KMS-11 (cell line): ENCODE results near the gene RAB7A.

ENCODE experiments used
- H2AFZ ChIP-seq: fragments of 200-600 bp; sonication (generic); 2 replicates; pipeline ENCODE4 v1.6.1; 2016; ENCODE audit warnings: antibody characterized with exemption, mixed run types, low read depth
- H3K27ac ChIP-seq: fragments of 200-600 bp; sonication (generic); 2 replicates; pipeline ENCODE4 v1.6.1; 2016; ENCODE audit warnings: mild to moderate bottlenecking, mixed run types
- H3K27me3 ChIP-seq: fragments of 200-600 bp; sonication (generic); 2 replicates; pipeline ENCODE4 v1.6.1; 2017; ENCODE audit warnings: mild to moderate bottlenecking, low read depth, mixed run types, moderate library complexity; ENCODE audit not compliant: insufficient read depth
- H3K36me3 ChIP-seq: fragments of 200-600 bp; sonication (generic); 2 replicates; pipeline ENCODE4 v1.6.1; 2017; ENCODE audit warnings: mild to moderate bottlenecking, mixed run types; ENCODE audit not compliant: insufficient read depth
- H3K4me1 ChIP-seq: fragments of 200-600 bp; sonication (generic); 2 replicates; pipeline ENCODE4 v1.6.1; 2016; ENCODE audit warnings: mild to moderate bottlenecking, low read depth, mixed run types; ENCODE audit not compliant: poor library complexity, severe bottlenecking
- H3K4me2 ChIP-seq: fragments of 200-600 bp; sonication (generic); 2 replicates; pipeline ENCODE4 v1.7.0; 2016; ENCODE audit warnings: mild to moderate bottlenecking, mixed run types
- H3K4me3 ChIP-seq: fragments of 200-600 bp; sonication (generic); IDR thresholded peaks from 2 replicates; pipeline ENCODE4 v1.6.1; 2017; ENCODE audit warnings: low read depth, low read length, mixed read lengths; ENCODE audit not compliant: insufficient read depth
- H3K79me2 ChIP-seq: fragments of 200-600 bp; sonication (generic); 2 replicates; pipeline ENCODE4 v1.6.1; 2016; ENCODE audit warnings: low read depth, mixed run types; ENCODE audit not compliant: insufficient read depth
- H3K9ac ChIP-seq: fragments of 200-600 bp; sonication (generic); 2 replicates; pipeline ENCODE4 v1.6.1; 2016; ENCODE audit warnings: mild to moderate bottlenecking, mixed run types
- H4K20me1 ChIP-seq: fragments of 200-600 bp; sonication (generic); 2 replicates; pipeline ENCODE4 v1.6.1; 2016; ENCODE audit warnings: mild to moderate bottlenecking, mixed run types; ENCODE audit not compliant: insufficient read depth
- CTCF ChIP-seq: fragments of 200-600 bp; sonication (generic); conservative IDR thresholded peaks from 2 replicates; pipeline ENCODE4 v1.6.1; 2017; ENCODE audit warnings: low read depth, mild to moderate bottlenecking, antibody characterized with exemption, low read length, moderate library complexity, mixed read lengths

The RAB7A gene

GRCh38 chr3:128726023-128727016 lies at the start of gene RAB7A:
RAB7A (plus strand) TSS chr3:128726183; CDS start chr3:128795368, 69,185 bp downstream.
- Histone ChIP-seq H3K4me1 (peaks cover 47% of the 10 kb centered on the region), H3K27ac (peak within 1 kb of the TSS; percentile 50), H3K79me2 (peaks cover 53% of the 10 kb centered on the region), H4K20me1 (peaks cover 25% of the 10 kb centered on the region), H3K27me3 (no peaks in the 10 kb centered on the region), H3K9ac (peak within 1 kb of the TSS; percentile 80), H3K4me3 (peak within 1 kb of the TSS; percentile 79), H2AFZ (peak within 1 kb of the TSS; percentile 93), H3K4me2 (peak within 1 kb of the TSS; percentile 95), H3K36me3 (no peaks in the 10 kb centered on the region)
- no peak for TF ChIP-seq CTCF

- no peak overlapping the region for H3K4me3 ChIP-seq
- H4K20me1 ChIP-seq, result no peaks in the 10 kb centered on the region
- H3K27me3 ChIP-seq, result no peaks in the 10 kb centered on the region
- TF ChIP-seq CTCF, result no peak
- H3K9ac ChIP-seq, result no peak overlapping the region
- H3K27ac ChIP-seq, result no peak overlapping the region
- H3K4me2 ChIP-seq, result no peak overlapping the region
- H3K36me3 ChIP-seq, result no peaks in the 10 kb centered on the region
- H2AFZ ChIP-seq, result no peak overlapping the region
- H3K4me1 ChIP-seq, result peaks cover 3% of the 10 kb centered on the region
- H3K79me2 ChIP-seq, result no peaks in the 10 kb centered on the region
Observed at GRCh38 chr3:128679338-128679737, 46.6 kb upstream of the RAB7A start.

- Histone ChIP-seq H3K27me3 (no peaks in the 10 kb centered on the region), H3K27ac (peak overlapping the region; percentile 96), H2AFZ (peak overlapping the region; percentile 87), H3K36me3 (no peaks in the 10 kb centered on the region), H3K4me3 (peak overlapping the region; percentile 94), H4K20me1 (no peaks in the 10 kb centered on the region), H3K9ac (peak overlapping the region; percentile 98), H3K79me2 (no peaks in the 10 kb centered on the region), H3K4me1 (peaks cover 3% of the 10 kb centered on the region), H3K4me2 (peak overlapping the region; percentile 90)
- TF ChIP-seq CTCF, result peak; percentile 91
Observed at GRCh38 chr3:128680603-128681368, 45.2 kb upstream of the RAB7A start.

GRCh38 chr3:128681369-128681829 lies 44.6 kb upstream of the RAB7A start:
- Histone ChIP-seq H3K27ac (peak overlapping the region; percentile 96), H3K79me2 (no peaks in the 10 kb centered on the region), H3K36me3 (no peaks in the 10 kb centered on the region), H2AFZ (peak overlapping the region; percentile 87), H3K27me3 (no peaks in the 10 kb centered on the region), H3K4me1 (peaks cover 3% of the 10 kb centered on the region), H3K4me2 (peak overlapping the region; percentile 90), H3K9ac (peak overlapping the region; percentile 98), H4K20me1 (no peaks in the 10 kb centered on the region), H3K4me3 (peak overlapping the region; percentile 94)
- no peak for TF ChIP-seq CTCF
